Neural cell (in vitro differentiated cells): ENCODE results near the gene MPC2.

ENCODE experiments used
- EZH2 ChIP-seq: fragments of 200-600, 300-800 bp; shearing (Covaris generic), sonication (generic); IDR thresholded peaks from 2 replicates; pipeline ENCODE4 v1.6.1; 2014; ENCODE audit warnings: antibody characterized with exemption, low read length, borderline replicate concordance, mild to moderate bottlenecking; ENCODE audit not compliant: insufficient read depth, poor library complexity, severe bottlenecking
- POLR2AphosphoS5 ChIP-seq: IDR thresholded peaks from 2 replicates; pipeline ENCODE4 v1.6.1; 2012
- REST ChIP-seq: IDR thresholded peaks from 2 replicates; pipeline ENCODE4 v1.6.1; 2012; ENCODE audit warnings: borderline replicate concordance

GRCh38 chr1:167949785-167950184, 12.9 kb upstream of the MPC2 start:
- TF ChIP-seq EZH2 (no peak), POLR2AphosphoS5 (no peak), REST (no peak)
